Erythroblast (primary cell): Measurements from ENCODE around the gene DHPS.

Experiments
- GATA1 ChIP-seq: IDR thresholded peaks from 2 replicates; pipeline ENCODE4 v1.6.1; 2011; ENCODE audit warnings: low read depth, mild to moderate bottlenecking, control low read depth, low read length, moderate library complexity
- POLR2A ChIP-seq: IDR thresholded peaks from 2 replicates; pipeline ENCODE4 v1.6.1; 2011; ENCODE audit warnings: mild to moderate bottlenecking, low read length

DNA sequence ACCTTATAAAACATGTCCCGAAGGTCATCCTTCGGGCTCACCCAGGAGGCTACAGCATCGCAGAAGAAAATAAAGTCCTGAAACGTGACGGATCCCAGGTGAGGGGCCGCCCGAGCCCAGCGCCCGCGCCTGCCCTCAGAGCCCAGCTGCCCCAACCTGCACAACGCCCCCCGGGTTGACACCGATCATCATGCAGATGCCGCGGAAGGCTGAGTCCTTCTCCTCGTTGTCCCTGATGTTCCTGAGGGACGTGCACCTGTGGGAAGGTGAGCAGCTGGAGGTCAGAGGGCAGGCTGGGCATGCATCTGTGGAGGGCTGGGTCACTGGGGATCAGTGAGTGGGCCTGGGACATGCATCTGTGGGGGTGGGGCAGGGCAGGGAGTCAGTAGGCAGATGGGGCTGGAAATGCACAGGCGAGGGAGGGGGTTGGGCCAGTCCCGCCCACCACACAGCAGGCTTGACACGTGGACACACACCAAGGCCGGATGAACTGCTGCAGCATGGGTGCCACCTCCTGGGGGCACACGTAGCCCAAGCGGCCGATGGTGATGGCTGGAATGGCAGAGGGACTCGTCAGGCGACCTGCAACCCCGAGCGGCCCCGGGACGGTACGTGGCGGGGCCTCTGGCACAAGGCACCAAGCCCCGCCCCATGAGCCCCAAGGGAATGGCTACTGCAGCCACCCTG is 20.1 kb upstream of the DHPS start:
- TF ChIP-seq POLR2A (no peak), GATA1 (no peak)
